ENCODE results near the gene EFHC1. TPM values are rescaled to one million over a fixed set of nuclear protein-coding genes. Genes with fewer than 3 reads are reported as not detected.

EFHC1 gene
- total RNA-seq, 8 experiments from 2014 or later, result 15.5 to 74.2 (median 32.0) TPM

- Histone ChIP-seq H3K4me3 (no peak overlapping the region), H3K27ac (no peak overlapping the region), H3K4me1 (replicated peaks in 1 of 2) (peaks cover 4 to 23% of the 10 kb centered on the region in 2 donors)
- WGBS, 10 experiments, result 0 to 80% (median 20%) methylated on average over 2 to 10 of the region's 13 CpGs; no CpG with 5 or more reads in 3 of the 10 experiments
- ATAC-seq (replicated peaks in 6 of 8), result peak; percentile 26 to 87 (median 66)
- in situ Hi-C loops (cut with MboI; ENCODE audit: low pct_unique_long_range_greater_than_20kb in 2 of 9, low sequenced_read_pairs in 9 of 9, unreplicated experiment in 9 of 9), result no loop called here
Measured at GRCh38 chr6:52551483-52552277, 131.5 kb downstream of the EFHC1 start.

DNA sequence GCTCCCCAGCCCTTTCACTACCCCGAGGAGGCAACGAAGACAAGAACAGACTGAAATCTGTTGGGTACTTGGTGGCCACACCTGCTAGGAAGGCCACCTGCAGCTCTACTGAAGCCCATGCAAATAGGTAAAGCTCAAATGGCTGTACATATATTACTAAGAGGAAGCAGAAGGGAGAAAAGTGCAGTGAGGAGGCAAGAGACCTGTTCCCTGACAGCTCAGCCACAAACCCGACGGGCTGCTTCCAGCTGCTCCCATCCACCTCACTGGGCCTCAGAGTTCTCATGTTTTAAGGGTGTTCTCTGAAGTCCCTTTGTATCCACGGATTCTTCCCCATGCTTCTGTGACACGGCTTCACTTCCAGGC is 132.1 kb downstream of the EFHC1 start:
- 0 to 34% methylated on average over 1 to 4 of the region's 6 CpGs; no CpG with 5 or more reads in 8 of the 10 experiments for WGBS, 10 experiments
- Histone ChIP-seq H3K4me3 (no peak overlapping the region), H3K4me1 (replicated peaks in 1 of 2) (peaks cover 4 to 20% of the 10 kb centered on the region in 2 donors), H3K27ac (no peak overlapping the region)
- in situ Hi-C loops (cut with MboI; ENCODE audit: low pct_unique_long_range_greater_than_20kb in 2 of 9, low sequenced_read_pairs in 9 of 9, unreplicated experiment in 9 of 9), result no loop called here
- peak in 6 of 8 experiments; percentile 5 to 28 (median 19) for ATAC-seq (replicated peaks in 6 of 8)

GRCh38 chr6:52553158-52553557 is 133.0 kb downstream of the EFHC1 start:
- ATAC-seq (replicated peaks in 6 of 8), result no peak
- 82 to 100% (median 100%) methylated on average over 1 of the region's 1 CpG; no CpG with 5 or more reads in 6 of the 10 experiments for WGBS, 10 experiments
- Histone ChIP-seq H3K27ac (no peak overlapping the region), H3K4me3 (no peak overlapping the region), H3K4me1 (replicated peaks in 1 of 2) (peaks cover 4 to 15% of the 10 kb centered on the region in 2 donors)
- in situ Hi-C loops (cut with MboI; ENCODE audit: low pct_unique_long_range_greater_than_20kb in 2 of 9, low sequenced_read_pairs in 9 of 9, unreplicated experiment in 9 of 9), result no loop called here

DNA sequence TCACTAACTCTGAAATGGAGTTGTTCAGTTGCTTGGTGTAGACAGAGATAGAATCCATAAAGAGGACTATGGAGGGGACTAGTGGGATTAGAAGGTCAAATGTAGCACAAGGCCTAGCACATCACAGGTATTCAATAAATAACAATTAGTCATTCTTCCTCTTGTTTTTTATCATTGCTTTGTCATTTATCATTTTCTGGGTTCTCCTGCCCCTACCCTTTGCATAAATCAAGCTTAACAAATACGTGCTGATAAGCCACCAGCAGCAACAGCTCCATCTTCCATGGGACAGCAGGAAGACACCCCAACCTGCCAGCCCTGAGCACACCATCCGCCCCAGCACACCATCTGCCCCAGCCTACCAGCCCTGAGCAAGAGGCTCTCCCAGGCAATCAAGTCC is 133.6 kb downstream of the EFHC1 start:
- H3K4me3 ChIP-seq, result no peak overlapping the region
- 29 to 83% (median 75%) methylated on average over 1 to 2 of the region's 2 CpGs; no CpG with 5 or more reads in 6 of the 10 experiments for WGBS, 10 experiments
- in situ Hi-C loops (cut with MboI; ENCODE audit: low pct_unique_long_range_greater_than_20kb in 2 of 9, low sequenced_read_pairs in 9 of 9, unreplicated experiment in 9 of 9), result no loop called here
- no peak overlapping the region for H3K27ac ChIP-seq
- ATAC-seq (replicated peaks in 6 of 8), result no peak
- peaks cover 4 to 15% of the 10 kb centered on the region in 2 donors for H3K4me1 ChIP-seq (replicated peaks in 1 of 2)

GRCh38 chr6:52554684-52555280 is 134.6 kb downstream of the EFHC1 start:
- in situ Hi-C loops (cut with MboI; ENCODE audit: low pct_unique_long_range_greater_than_20kb in 2 of 9, low sequenced_read_pairs in 9 of 9, unreplicated experiment in 9 of 9), result no loop called here
- WGBS, 10 experiments, result 92 to 100% (median 100%) methylated on average over 2 to 4 of the region's 6 CpGs; no CpG with 5 or more reads in 2 of the 10 experiments
- no peak overlapping the region for H3K27ac ChIP-seq
- H3K4me1 ChIP-seq (replicated peaks in 1 of 2), result peaks cover 4 to 15% of the 10 kb centered on the region in 2 donors
- no peak overlapping the region for H3K4me3 ChIP-seq
- no peak for ATAC-seq (replicated peaks in 6 of 8)

GRCh38 chr6:52555518-52556233 is 135.5 kb downstream of the EFHC1 start:
- no peak overlapping the region for H3K27ac ChIP-seq
- no peak overlapping the region for H3K4me3 ChIP-seq
- H3K4me1 ChIP-seq (replicated peaks in 1 of 2), result peaks cover 4 to 15% of the 10 kb centered on the region in 2 donors
- in situ Hi-C loops (cut with MboI; ENCODE audit: low pct_unique_long_range_greater_than_20kb in 2 of 9, low sequenced_read_pairs in 9 of 9, unreplicated experiment in 9 of 9), result no loop called here
- no peak for ATAC-seq (replicated peaks in 6 of 8)
- WGBS, 10 experiments, result 27 to 94% (median 71%) methylated on average over 1 to 4 of the region's 5 CpGs; no CpG with 5 or more reads in 1 of the 10 experiments

- ATAC-seq (replicated peaks in 6 of 8), result peak in 1 of 8 experiments; percentile 15
- H3K27ac ChIP-seq, result no peak overlapping the region
- no peak overlapping the region for H3K4me3 ChIP-seq
- peaks cover 0 to under 1% of the 10 kb centered on the region in 2 donors for H3K4me1 ChIP-seq (replicated peaks in 1 of 2)
- in situ Hi-C loops (cut with MboI; ENCODE audit: low pct_unique_long_range_greater_than_20kb in 2 of 9, low sequenced_read_pairs in 9 of 9, unreplicated experiment in 9 of 9), result no loop called here
- 28 to 100% (median 85%) methylated on average over 1 to 11 of the region's 11 CpGs; no CpG with 5 or more reads in 1 of the 10 experiments for WGBS, 10 experiments
Measured at GRCh38 chr6:52557389-52558265, 137.5 kb downstream of the EFHC1 start.

DNA sequence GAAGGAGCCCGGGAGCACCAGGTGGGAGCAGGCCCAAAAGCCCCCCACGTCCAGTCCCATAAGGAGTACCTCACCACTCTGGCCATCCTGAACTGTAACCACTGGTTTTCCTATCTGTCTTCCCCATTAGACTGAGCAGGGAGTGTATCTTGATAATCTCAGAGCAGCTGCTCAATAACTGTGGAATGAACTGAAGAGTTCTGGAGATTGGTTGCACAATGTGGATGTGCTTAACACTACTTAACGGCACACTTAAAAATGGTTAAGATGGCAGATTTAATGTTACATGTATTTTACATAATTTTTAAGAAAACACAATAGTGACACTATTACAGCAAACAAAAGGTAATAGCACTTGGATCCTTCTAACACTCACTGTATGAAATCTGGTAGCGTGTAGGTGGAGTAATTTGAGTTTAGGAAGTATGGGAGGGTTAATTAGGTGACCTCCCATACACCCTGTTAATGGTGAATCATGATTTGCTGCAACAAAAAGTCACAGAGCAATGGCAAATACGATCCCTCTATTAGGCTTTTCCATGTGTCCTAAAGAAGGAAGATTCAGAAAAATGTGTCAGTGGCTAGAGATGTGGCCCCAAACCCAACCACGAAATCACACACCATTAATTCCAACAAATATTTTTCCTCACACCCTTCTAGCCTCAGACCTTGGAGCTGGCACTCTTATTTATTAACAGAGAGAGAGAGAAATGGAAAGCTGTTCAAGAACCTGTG is 138.3 kb downstream of the EFHC1 start:
- no peak overlapping the region for H3K27ac ChIP-seq
- in situ Hi-C loops (cut with MboI; ENCODE audit: low pct_unique_long_range_greater_than_20kb in 2 of 9, low sequenced_read_pairs in 9 of 9, unreplicated experiment in 9 of 9), result no loop called here
- H3K4me3 ChIP-seq, result no peak overlapping the region
- no peaks in the 10 kb centered on the region for H3K4me1 ChIP-seq (replicated peaks in 1 of 2)
- peak in 2 of 8 experiments; percentile 26 to 56 for ATAC-seq (replicated peaks in 6 of 8)
- WGBS, 10 experiments, result 0 to 96% (median 83%) methylated on average over 1 to 5 of the region's 6 CpGs

DNA sequence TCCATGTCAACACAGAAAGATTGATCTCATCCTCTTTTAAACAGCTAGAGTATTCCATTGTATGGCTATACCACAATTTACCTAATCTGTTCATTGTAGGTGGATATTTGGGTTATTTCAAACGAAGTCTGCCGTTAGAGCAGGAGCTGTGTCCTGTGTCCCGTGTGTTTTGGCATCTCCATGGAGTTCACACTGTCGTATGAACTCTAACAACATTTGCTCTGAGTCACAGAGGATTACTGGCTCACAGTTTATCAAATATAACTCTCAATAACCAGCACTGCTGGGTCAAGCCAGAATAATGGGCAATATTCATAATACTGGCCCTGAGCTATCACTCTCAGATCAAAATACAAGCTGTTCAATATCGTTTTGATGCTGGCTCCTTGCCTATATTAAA is 140.3 kb downstream of the EFHC1 start:
- in situ Hi-C loops (cut with MboI; ENCODE audit: low pct_unique_long_range_greater_than_20kb in 2 of 9, low sequenced_read_pairs in 9 of 9, unreplicated experiment in 9 of 9), result no loop called here
- Histone ChIP-seq H3K4me3 (no peak overlapping the region), H3K27ac (no peak overlapping the region), H3K4me1 (replicated peaks in 1 of 2) (no peaks in the 10 kb centered on the region)
- WGBS, 10 experiments, result 16 to 93% (median 72%) methylated on average over 2 to 5 of the region's 5 CpGs; no CpG with 5 or more reads in 2 of the 10 experiments
- peak in 1 of 8 experiments; percentile 25 for ATAC-seq (replicated peaks in 6 of 8)

- WGBS, 10 experiments, result 17 to 100% (median 77%) methylated on average over 1 to 3 of the region's 3 CpGs; no CpG with 5 or more reads in 3 of the 10 experiments
- Histone ChIP-seq H3K27ac (no peak overlapping the region), H3K4me3 (no peak overlapping the region), H3K4me1 (replicated peaks in 1 of 2) (no peaks in the 10 kb centered on the region)
- in situ Hi-C loops (cut with MboI; ENCODE audit: low pct_unique_long_range_greater_than_20kb in 2 of 9, low sequenced_read_pairs in 9 of 9, unreplicated experiment in 9 of 9), result no loop called here
- no peak for ATAC-seq (replicated peaks in 6 of 8)
Measured at GRCh38 chr6:52562911-52563310, 142.8 kb downstream of the EFHC1 start.

DNA sequence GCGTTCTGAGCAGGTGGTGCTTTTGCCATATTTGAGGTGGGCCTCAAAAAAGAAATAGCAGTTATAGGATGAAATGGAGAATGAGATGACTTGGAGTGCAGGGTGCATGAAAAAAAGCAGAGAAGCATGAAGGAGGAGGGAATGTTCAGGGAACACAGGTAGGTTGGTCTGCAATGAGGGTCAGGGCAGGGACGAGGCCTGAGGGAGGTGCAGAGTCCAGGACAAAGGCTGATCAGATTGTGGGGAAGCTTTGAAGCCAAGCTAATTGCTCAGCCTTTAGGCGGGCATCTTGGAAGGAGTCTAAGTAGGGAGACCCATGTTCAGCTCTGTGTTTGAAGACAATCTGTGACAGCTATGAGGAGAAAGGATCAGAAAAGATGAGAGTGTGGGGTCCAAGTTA is 144.7 kb downstream of the EFHC1 start:
- 83 to 100% (median 100%) methylated on average over 1 to 3 of the region's 3 CpGs; no CpG with 5 or more reads in 1 of the 10 experiments for WGBS, 10 experiments
- H3K4me1 ChIP-seq (replicated peaks in 1 of 2), result peaks cover 0 to 3% of the 10 kb centered on the region in 2 donors

DNA sequence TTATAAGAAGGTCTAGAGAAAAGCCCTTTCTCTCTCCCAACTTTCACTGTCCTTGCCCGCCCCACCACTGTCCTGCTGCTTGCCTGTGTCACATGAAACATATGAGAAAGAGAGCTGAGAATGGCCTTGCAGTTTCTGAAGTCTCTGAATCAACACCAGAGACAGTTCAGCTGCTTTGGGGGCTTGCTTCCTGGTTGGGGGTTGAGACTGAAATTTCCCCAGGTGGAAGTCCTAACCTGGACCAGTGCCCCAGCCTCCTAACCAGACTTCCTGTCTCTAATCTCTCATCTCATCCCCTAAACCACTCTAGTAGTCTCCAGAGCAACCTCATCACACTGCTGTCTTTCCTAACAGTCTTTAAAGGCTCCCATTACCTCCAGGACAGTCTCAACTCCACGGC is 146.1 kb downstream of the EFHC1 start:
- Histone ChIP-seq H3K4me3 (no peak overlapping the region), H3K27ac (no peak overlapping the region), H3K4me1 (replicated peaks in 1 of 2) (peaks cover 5 to 16% of the 10 kb centered on the region in 2 donors)
- ATAC-seq (replicated peaks in 6 of 8), result no peak
- in situ Hi-C loops (cut with MboI; ENCODE audit: low pct_unique_long_range_greater_than_20kb in 2 of 9, low sequenced_read_pairs in 9 of 9, unreplicated experiment in 9 of 9), result no loop called here
- 80 to 100% (median 82%) methylated on average over 1 of the region's 2 CpGs; no CpG with 5 or more reads in 6 of the 10 experiments for WGBS, 10 experiments

More for the DNA sequence above, 144.7 kb downstream of the EFHC1 start:
- Histone ChIP-seq H3K4me3 (no peak overlapping the region), H3K27ac (no peak overlapping the region)
- no peak for ATAC-seq (replicated peaks in 6 of 8)
- in situ Hi-C loops (cut with MboI; ENCODE audit: low pct_unique_long_range_greater_than_20kb in 2 of 9, low sequenced_read_pairs in 9 of 9, unreplicated experiment in 9 of 9), result no loop called here

All from motor neuron (in vitro differentiated cells).